Mononuclear cell (primary cell): ENCODE data around the gene CTBP2. TPM values are rescaled to one million over a fixed set of nuclear protein-coding genes. Genes with fewer than 3 reads are reported as not detected.

Experiments used
- H3K27me3 ChIP-seq: 2 replicates; pipeline ENCODE4 v1.6.0; 2011; ENCODE audit warnings: low read length, control low read depth; ENCODE audit not compliant: insufficient read depth
- H3K4me1 ChIP-seq: 2 replicates; pipeline ENCODE4 v1.5.1; 2011; ENCODE audit warnings: mild to moderate bottlenecking, low read length, control low read depth; ENCODE audit not compliant: insufficient read depth
- H3K4me3 ChIP-seq: 2 replicates; pipeline ENCODE4 v1.5.1; 2011; ENCODE audit warnings: mild to moderate bottlenecking, low read length, moderate library complexity
- H3K9me3 ChIP-seq: 2 replicates; pipeline ENCODE4 v1.5.1; 2011; ENCODE audit warnings: low read depth, mild to moderate bottlenecking, control low read depth, low read length
- total RNA-seq: library from RNA; depleted of rRNA; stranded (reverse); fragments of >200 nt; gene quantifications from one replicate; pipeline ENCODE4 v1.2.3, GENCODE V29; 2012

Gene CTBP2
- total RNA-seq, 1 donor = 6.4 TPM

- no peaks in the 10 kb centered on the region for H3K27me3 ChIP-seq
- no peaks in the 10 kb centered on the region for H3K9me3 ChIP-seq
- H3K4me1 ChIP-seq = peaks cover 21% of the 10 kb centered on the region
- no peak overlapping the region for H3K4me3 ChIP-seq
Observed at GRCh38 chr10:125104559-125104958, 55.8 kb downstream of the CTBP2 start.

GRCh38 chr10:125103924-125104323 lies 56.4 kb downstream of the CTBP2 start:
- H3K27me3 ChIP-seq = no peaks in the 10 kb centered on the region
- H3K4me3 ChIP-seq = no peak overlapping the region

GRCh38 chr10:125103466-125103865 lies 56.9 kb downstream of the CTBP2 start:
- peaks cover 21% of the 10 kb centered on the region for H3K4me1 ChIP-seq
- H3K4me3 ChIP-seq = no peak overlapping the region
- no peaks in the 10 kb centered on the region for H3K27me3 ChIP-seq
- H3K9me3 ChIP-seq = no peaks in the 10 kb centered on the region

More at GRCh38 chr10:125103924-125104323, 56.4 kb downstream of the CTBP2 start:
- peaks cover 21% of the 10 kb centered on the region for H3K4me1 ChIP-seq
- H3K9me3 ChIP-seq = no peaks in the 10 kb centered on the region

GRCh38 chr10:125102821-125103220 lies 57.5 kb downstream of the CTBP2 start:
- peaks cover 21% of the 10 kb centered on the region for H3K4me1 ChIP-seq
- H3K4me3 ChIP-seq = no peak overlapping the region
- no peaks in the 10 kb centered on the region for H3K9me3 ChIP-seq
- no peaks in the 10 kb centered on the region for H3K27me3 ChIP-seq

GRCh38 chr10:125102246-125102645 lies 58.1 kb downstream of the CTBP2 start:
- Histone ChIP-seq H3K27me3 (no peaks in the 10 kb centered on the region), H3K4me3 (no peak overlapping the region), H3K9me3 (no peaks in the 10 kb centered on the region), H3K4me1 (peaks cover 21% of the 10 kb centered on the region)

GRCh38 chr10:125101581-125101980 lies 58.8 kb downstream of the CTBP2 start:
- no peak overlapping the region for H3K4me3 ChIP-seq
- no peaks in the 10 kb centered on the region for H3K27me3 ChIP-seq
- H3K4me1 ChIP-seq = peaks cover 21% of the 10 kb centered on the region
- H3K9me3 ChIP-seq = no peaks in the 10 kb centered on the region

- Histone ChIP-seq H3K9me3 (no peaks in the 10 kb centered on the region), H3K4me1 (peaks cover 26% of the 10 kb centered on the region), H3K27me3 (no peaks in the 10 kb centered on the region), H3K4me3 (no peak overlapping the region)
Observed at GRCh38 chr10:125101049-125101448, 59.3 kb downstream of the CTBP2 start.

- no peak overlapping the region for H3K4me3 ChIP-seq
- H3K27me3 ChIP-seq = no peaks in the 10 kb centered on the region
- peaks cover 25% of the 10 kb centered on the region for H3K4me1 ChIP-seq
- no peaks in the 10 kb centered on the region for H3K9me3 ChIP-seq
Observed at GRCh38 chr10:125097409-125098070, 62.8 kb downstream of the CTBP2 start.

- Histone ChIP-seq H3K4me1 (peaks cover 20% of the 10 kb centered on the region), H3K27me3 (no peaks in the 10 kb centered on the region), H3K4me3 (no peak overlapping the region), H3K9me3 (no peaks in the 10 kb centered on the region)
Observed at GRCh38 chr10:125096975-125097374, 63.4 kb downstream of the CTBP2 start.

DNA sequence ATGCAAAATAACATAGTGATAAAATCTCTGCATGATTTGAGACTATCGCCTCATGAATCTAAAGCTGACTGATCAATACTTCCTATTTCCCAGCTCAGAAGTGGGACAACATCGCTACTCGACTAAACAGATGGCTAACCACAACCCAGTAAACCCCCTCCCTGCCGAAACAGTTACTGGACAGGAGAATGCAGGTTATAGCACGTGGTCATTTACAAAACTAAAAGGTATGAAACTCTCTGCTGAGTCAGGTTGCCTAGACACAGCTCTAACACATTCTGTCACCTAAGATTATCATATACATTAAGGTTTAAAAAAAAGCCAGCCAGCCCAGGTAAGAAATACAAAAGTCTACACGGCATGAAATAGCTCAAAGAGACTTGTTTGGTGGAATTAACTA lies 64.0 kb downstream of the CTBP2 start:
- Histone ChIP-seq H3K4me3 (no peak overlapping the region), H3K4me1 (peaks cover 15% of the 10 kb centered on the region), H3K9me3 (no peaks in the 10 kb centered on the region), H3K27me3 (no peaks in the 10 kb centered on the region)

- H3K27me3 ChIP-seq = no peaks in the 10 kb centered on the region
- no peaks in the 10 kb centered on the region for H3K9me3 ChIP-seq
- peaks cover 15% of the 10 kb centered on the region for H3K4me1 ChIP-seq
- no peak overlapping the region for H3K4me3 ChIP-seq
Observed at GRCh38 chr10:125095776-125096175, 64.6 kb downstream of the CTBP2 start.

- H3K27me3 ChIP-seq = no peaks in the 10 kb centered on the region
- H3K9me3 ChIP-seq = no peaks in the 10 kb centered on the region
- peaks cover 15% of the 10 kb centered on the region for H3K4me1 ChIP-seq
- no peak overlapping the region for H3K4me3 ChIP-seq
Observed at GRCh38 chr10:125095228-125095627, 65.1 kb downstream of the CTBP2 start.

DNA sequence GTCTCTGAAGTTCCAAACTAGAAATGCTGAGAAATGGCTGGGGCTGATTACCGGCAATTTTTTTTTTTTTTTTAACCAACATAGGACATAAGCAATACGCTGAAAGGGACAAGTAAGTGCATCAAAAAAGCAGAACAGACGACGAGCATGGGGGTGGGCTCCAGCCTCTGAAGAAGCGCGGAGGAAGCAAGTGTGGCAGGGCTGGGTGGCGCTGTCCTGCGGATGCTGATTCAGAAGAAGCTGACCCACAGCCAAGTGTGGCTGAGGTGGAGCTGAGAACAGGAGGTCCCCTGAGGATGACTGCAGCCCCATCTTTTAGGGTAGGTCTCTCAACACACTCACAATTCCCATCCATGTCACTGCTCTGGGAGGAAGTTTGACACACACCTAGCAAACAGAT lies 65.6 kb downstream of the CTBP2 start:
- peaks cover 15% of the 10 kb centered on the region for H3K4me1 ChIP-seq

DNA sequence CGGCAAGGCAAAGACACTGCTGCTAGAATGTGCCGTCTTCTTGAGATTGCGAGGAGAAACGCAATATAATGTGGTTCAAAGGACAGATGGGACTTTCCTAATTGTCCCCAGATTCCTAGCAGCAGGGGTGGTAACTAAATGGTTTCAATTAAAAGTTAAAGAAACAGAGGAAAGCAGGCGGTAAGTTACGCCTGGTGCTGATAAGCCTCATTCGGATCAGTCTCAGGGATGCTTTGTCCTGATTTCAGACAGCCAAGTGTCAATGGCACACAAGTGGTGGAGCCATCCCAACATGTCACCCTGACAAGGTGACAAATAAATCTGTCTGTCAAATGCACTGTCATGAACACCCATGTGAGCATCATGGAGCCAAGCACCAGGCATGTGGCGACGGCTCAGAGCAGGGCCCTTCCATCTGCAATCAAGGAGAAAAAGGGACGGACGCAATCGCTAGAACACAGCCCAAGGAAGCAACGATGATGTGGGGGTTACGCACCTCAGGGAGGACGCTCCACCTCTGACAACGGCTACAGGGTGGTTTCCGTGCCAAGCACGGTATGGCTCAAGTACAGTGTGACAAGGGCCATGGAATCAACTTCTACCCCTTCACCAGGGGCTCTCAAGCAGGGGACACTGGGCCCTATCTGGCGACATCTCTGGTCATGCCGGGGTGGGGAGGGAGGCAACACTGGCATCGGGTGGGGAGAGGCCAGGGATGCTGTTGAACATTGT lies 66.2 kb downstream of the CTBP2 start:
- Histone ChIP-seq H3K27me3 (no peaks in the 10 kb centered on the region), H3K4me3 (no peak overlapping the region), H3K9me3 (no peaks in the 10 kb centered on the region), H3K4me1 (peaks cover 15% of the 10 kb centered on the region)

More for the DNA sequence above, 65.6 kb downstream of the CTBP2 start:
- Histone ChIP-seq H3K9me3 (no peaks in the 10 kb centered on the region), H3K4me3 (no peak overlapping the region), H3K27me3 (no peaks in the 10 kb centered on the region)

GRCh38 chr10:125093199-125093973 lies 67.0 kb downstream of the CTBP2 start:
- Histone ChIP-seq H3K4me1 (peaks cover 15% of the 10 kb centered on the region), H3K9me3 (no peaks in the 10 kb centered on the region), H3K4me3 (no peak overlapping the region), H3K27me3 (no peaks in the 10 kb centered on the region)
